Liver (tissue), 9 donors: ENCODE measurements around the gene BCHE. TPM values are rescaled to one million over a fixed set of nuclear protein-coding genes. Genes with fewer than 3 reads are reported as not detected.

ENCODE experiments used
- DNase-seq: peaks from one replicate; pipeline ENCODE4 v3.0.0-alpha.2; 2017; ENCODE audit warnings: low spot score
- H3K27ac ChIP-seq, 2 donors: one replicate each; pipeline ENCODE4 v1.7.0; 2013; ENCODE audit warnings: inconsistent platforms in 2 of 2, low read length in 2 of 2, control low read depth in 1 of 2, low read depth in 1 of 2, mild to moderate bottlenecking in 1 of 2
- H3K27me3 ChIP-seq, 4 donors: one replicate each; pipeline versions ENCODE4 v1.6.1 to v1.7.0; 2013; ENCODE audit warnings: low read length in 3 of 4, inconsistent platforms in 1 of 4, mild to moderate bottlenecking in 1 of 4, moderate library complexity in 1 of 4; ENCODE audit not compliant: control insufficient read depth in 4 of 4, insufficient read depth in 4 of 4
- H3K36me3 ChIP-seq, 4 donors: one replicate each; pipeline versions ENCODE4 v1.6.1 to v1.7.0; 2013; ENCODE audit warnings: low read length in 3 of 4, mild to moderate bottlenecking in 3 of 4, low read depth in 1 of 4, moderate library complexity in 1 of 4; ENCODE audit not compliant: control insufficient read depth in 4 of 4, insufficient read depth in 3 of 4
- H3K4me1 ChIP-seq, 4 donors: one replicate each; pipeline versions ENCODE4 v1.6.1 to v1.7.0; 2013; ENCODE audit warnings: low read length in 3 of 4, mild to moderate bottlenecking in 3 of 4, moderate library complexity in 1 of 4; ENCODE audit not compliant: control insufficient read depth in 4 of 4, insufficient read depth in 4 of 4
- H3K4me3 ChIP-seq, 3 donors: one replicate each; pipeline versions ENCODE4 v1.6.1 to v1.7.0; 2013; ENCODE audit warnings: low read length in 3 of 3, control low read depth in 1 of 3, low read depth in 1 of 3, mild to moderate bottlenecking in 1 of 3
- H3K9ac ChIP-seq, 2 donors: one replicate each; pipeline ENCODE4 v1.7.0; 2013; ENCODE audit warnings: low read length in 2 of 2, mild to moderate bottlenecking in 2 of 2, moderate library complexity in 2 of 2, control low read depth in 1 of 2, low read depth in 1 of 2
- H3K9me3 ChIP-seq, 4 donors: one replicate each; pipeline versions ENCODE4 v1.6.1 to v1.7.0; 2013; ENCODE audit warnings: low read length in 3 of 4; ENCODE audit not compliant: control insufficient read depth in 4 of 4
- ATF3 ChIP-seq: IDR thresholded peaks from 2 replicates; pipeline ENCODE4 v1.6.1; 2016; ENCODE audit warnings: antibody characterized with exemption
- CTCF ChIP-seq: fragments of 150-350 bp; IDR thresholded peaks from 2 replicates; pipeline ENCODE4 v1.5.1; 2017; ENCODE audit warnings: improper control_type of control experiment, low read depth, low read length; ENCODE audit not compliant: missing input control
- EGR1 ChIP-seq, 2 donors: IDR thresholded peaks; 2 replicates each; pipeline ENCODE4 v1.6.1; 2016 to 2018; ENCODE audit warnings: antibody characterized with exemption in 2 of 2, low read depth in 2 of 2
- FOXA1 ChIP-seq: IDR thresholded peaks from 2 replicates; pipeline ENCODE4 v1.6.1; 2016; ENCODE audit warnings: antibody characterized with exemption
- FOXA2 ChIP-seq: IDR thresholded peaks from 2 replicates; pipeline ENCODE4 v1.6.1; 2016; ENCODE audit warnings: antibody characterized with exemption
- GABPA ChIP-seq, 2 donors: IDR thresholded peaks in 1 of 2; conservative IDR thresholded peaks in 1 of 2; 2 replicates each; pipeline ENCODE4 v1.6.1; 2016; ENCODE audit warnings: antibody characterized with exemption in 2 of 2, mild to moderate bottlenecking in 1 of 2, moderate library complexity in 1 of 2
- HNF4A ChIP-seq, 2 donors: conservative IDR thresholded peaks; 2 replicates each; pipeline ENCODE4 v1.6.1; 2016; ENCODE audit warnings: antibody characterized with exemption in 2 of 2, mild to moderate bottlenecking in 2 of 2
- HNF4G ChIP-seq: IDR thresholded peaks from 2 replicates; pipeline ENCODE4 v1.6.1; 2016; ENCODE audit warnings: antibody characterized with exemption
- JUND ChIP-seq, 2 donors: IDR thresholded peaks; 2 replicates each; pipeline ENCODE4 v1.6.1; 2016; ENCODE audit warnings: antibody characterized with exemption in 2 of 2
- MAX ChIP-seq: IDR thresholded peaks from 2 replicates; pipeline ENCODE4 v1.6.1; 2016; ENCODE audit warnings: antibody characterized with exemption
- RAD21 ChIP-seq, 2 donors: IDR thresholded peaks; 2 replicates each; pipeline ENCODE4 v1.6.1; 2016; ENCODE audit warnings: antibody characterized with exemption in 2 of 2, mild to moderate bottlenecking in 2 of 2
- REST ChIP-seq: IDR thresholded peaks from 2 replicates; pipeline ENCODE4 v1.6.1; 2016; ENCODE audit warnings: antibody characterized with exemption, mild to moderate bottlenecking
- RXRA ChIP-seq, 2 donors: IDR thresholded peaks; 2 replicates each; pipeline ENCODE4 v1.6.1; 2017 to 2018; ENCODE audit warnings: antibody characterized with exemption in 2 of 2, mild to moderate bottlenecking in 1 of 2
- SP1 ChIP-seq: IDR thresholded peaks from 2 replicates; pipeline ENCODE4 v1.6.1; 2018; ENCODE audit warnings: antibody characterized with exemption, mild to moderate bottlenecking
- TAF1 ChIP-seq: conservative IDR thresholded peaks from 2 replicates; pipeline ENCODE4 v1.6.1; 2016; ENCODE audit warnings: antibody characterized with exemption, mild to moderate bottlenecking
- YY1 ChIP-seq: IDR thresholded peaks from 2 replicates; pipeline ENCODE4 v1.6.1; 2016; ENCODE audit warnings: antibody characterized with exemption, mild to moderate bottlenecking
- WGBS: extraction: QIAGEN DNeasy Blood & Tissue Kit; methylation state at CpG from one replicate; pipeline ENCODE4 v1.1.7; 2013; 5-methylcytosine and 5-hydroxymethylcytosine counted together
- polyA plus RNA-seq, 2 donors: library from polyadenylated mRNA; stranded (reverse) in 1 of 2; unstranded in 1 of 2; fragments of 200-250 nt in 1 of 2; fragments of >200 nt in 1 of 2; fragmentation: Nextera tagmentation in 1 of 2; extraction: Ambion mirVana in 1 of 2; gene quantifications; one replicate each; pipeline versions ENCODE4 v1.2.1 to v1.2.3, GENCODE V29; 2013 to 2015
- total RNA-seq, 2 donors: library from RNA; depleted of rRNA; stranded (reverse); fragments of >200 nt; gene quantifications; one replicate each; pipeline ENCODE4 v1.2.3, GENCODE V29; 2014
- TF ChIP-seq, protein P1 (sequence below): IDR thresholded peaks from 2 replicates; pipeline ENCODE4 v1.6.1; 2016; ENCODE audit warnings: antibody characterized with exemption
- donor health status: healthy.
- donor health status: healthy.
- donor health status: healthy.
- donor health status: healthy.
- donor health status: healthy.

Gene BCHE
- total and polyA plus RNA-seq, 4 donors = 18.4 to 46.8 (median 35.6) TPM

- Histone ChIP-seq H3K27ac (no peak overlapping the region), H3K36me3 (peaks cover 0 to 2% (median 0%) of the 10 kb centered on the region in 4 donors), H3K27me3 (no peaks in the 10 kb centered on the region), H3K4me1 (peaks cover 0 to 4% (median 0%) of the 10 kb centered on the region in 4 donors), H3K4me3 (no peak overlapping the region), H3K9ac (no peak overlapping the region), H3K9me3 (no peaks in the 10 kb centered on the region)
- 65% methylated on average over 1 of the region's 1 CpG for WGBS
- TF ChIP-seq GABPA (IDR thresholded peaks at IDR 0.05 in 1 of 2, conservative IDR thresholded peaks at IDR 0.05 in 1 of 2) (no peak), TAF1 (no peak), REST (no peak), FOXA1 (no peak), SP1 (no peak), JUND (IDR thresholded peaks at IDR 0.05) (no peak), HNF4G (no peak), FOXA2 (no peak), CTCF (no peak), HNF4A (conservative IDR thresholded peaks at IDR 0.05) (no peak), RXRA (IDR thresholded peaks at IDR 0.05) (no peak), EGR1 (IDR thresholded peaks at IDR 0.05; ENCODE audit: low read depth in 2 of 2) (no peak), RAD21 (IDR thresholded peaks at IDR 0.05) (no peak), MAX (no peak), YY1 (no peak), ATF3 (no peak)
- TF ChIP-seq, protein P1, sequence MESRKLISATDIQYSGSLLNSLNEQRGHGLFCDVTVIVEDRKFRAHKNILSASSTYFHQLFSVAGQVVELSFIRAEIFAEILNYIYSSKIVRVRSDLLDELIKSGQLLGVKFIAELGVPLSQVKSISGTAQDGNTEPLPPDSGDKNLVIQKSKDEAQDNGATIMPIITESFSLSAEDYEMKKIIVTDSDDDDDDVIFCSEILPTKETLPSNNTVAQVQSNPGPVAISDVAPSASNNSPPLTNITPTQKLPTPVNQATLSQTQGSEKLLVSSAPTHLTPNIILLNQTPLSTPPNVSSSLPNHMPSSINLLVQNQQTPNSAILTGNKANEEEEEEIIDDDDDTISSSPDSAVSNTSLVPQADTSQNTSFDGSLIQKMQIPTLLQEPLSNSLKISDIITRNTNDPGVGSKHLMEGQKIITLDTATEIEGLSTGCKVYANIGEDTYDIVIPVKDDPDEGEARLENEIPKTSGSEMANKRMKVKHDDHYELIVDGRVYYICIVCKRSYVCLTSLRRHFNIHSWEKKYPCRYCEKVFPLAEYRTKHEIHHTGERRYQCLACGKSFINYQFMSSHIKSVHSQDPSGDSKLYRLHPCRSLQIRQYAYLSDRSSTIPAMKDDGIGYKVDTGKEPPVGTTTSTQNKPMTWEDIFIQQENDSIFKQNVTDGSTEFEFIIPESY = no peak
- no peak for DNase-seq
Observed at GRCh38 chr3:165827883-165828282, 9.3 kb downstream of the BCHE start.
